GM21528 (cell line): Measurements from ENCODE around the gene CPN2.

Experiments used
- ATAC-seq: cut with Tn5 transposase; IDR thresholded peaks from one replicate; pipeline ENCODE4 v1.9.1; 2021; ENCODE audit warnings: mild to moderate bottlenecking, moderate library complexity; ENCODE audit not compliant: unreplicated experiment, low FRiP score

Gene CPN2

GRCh38 chr3:194315088-194315964, 35.8 kb downstream of the CPN2 start:
- ATAC-seq, result peak; percentile 87

DNA sequence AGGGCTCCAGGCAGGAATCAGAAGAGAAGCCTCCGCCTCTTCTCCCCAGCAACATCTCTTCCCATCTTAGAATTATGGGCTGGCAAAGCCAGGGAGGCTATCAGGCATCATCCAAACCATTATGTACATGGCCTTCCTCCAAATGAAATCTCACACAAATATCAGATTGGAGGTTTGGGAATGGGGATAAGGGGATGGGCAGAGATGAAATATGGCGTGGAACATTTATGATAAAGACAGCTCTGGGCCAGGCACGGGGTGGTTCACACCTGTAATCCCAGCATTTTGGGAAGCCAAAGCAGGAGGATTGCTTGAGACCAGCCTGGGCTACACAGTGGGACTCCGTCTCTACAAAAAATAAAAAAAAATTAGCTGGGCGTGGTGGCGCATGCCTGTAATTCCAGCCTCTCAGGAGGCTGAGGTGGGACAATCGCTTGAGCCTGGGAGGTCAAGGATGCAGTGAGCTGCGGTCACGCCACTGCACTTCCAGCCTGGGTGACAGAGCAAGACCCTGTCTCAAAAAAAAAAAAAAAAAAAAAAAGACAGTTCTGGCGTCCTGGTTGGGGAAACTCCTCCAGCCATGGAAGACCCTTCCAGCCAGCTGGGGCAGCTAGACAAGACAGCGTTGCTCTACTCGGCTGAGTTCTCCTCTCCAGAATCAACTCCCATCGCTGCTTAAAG, 36.6 kb downstream of the CPN2 start:
- ATAC-seq, result no peak

DNA sequence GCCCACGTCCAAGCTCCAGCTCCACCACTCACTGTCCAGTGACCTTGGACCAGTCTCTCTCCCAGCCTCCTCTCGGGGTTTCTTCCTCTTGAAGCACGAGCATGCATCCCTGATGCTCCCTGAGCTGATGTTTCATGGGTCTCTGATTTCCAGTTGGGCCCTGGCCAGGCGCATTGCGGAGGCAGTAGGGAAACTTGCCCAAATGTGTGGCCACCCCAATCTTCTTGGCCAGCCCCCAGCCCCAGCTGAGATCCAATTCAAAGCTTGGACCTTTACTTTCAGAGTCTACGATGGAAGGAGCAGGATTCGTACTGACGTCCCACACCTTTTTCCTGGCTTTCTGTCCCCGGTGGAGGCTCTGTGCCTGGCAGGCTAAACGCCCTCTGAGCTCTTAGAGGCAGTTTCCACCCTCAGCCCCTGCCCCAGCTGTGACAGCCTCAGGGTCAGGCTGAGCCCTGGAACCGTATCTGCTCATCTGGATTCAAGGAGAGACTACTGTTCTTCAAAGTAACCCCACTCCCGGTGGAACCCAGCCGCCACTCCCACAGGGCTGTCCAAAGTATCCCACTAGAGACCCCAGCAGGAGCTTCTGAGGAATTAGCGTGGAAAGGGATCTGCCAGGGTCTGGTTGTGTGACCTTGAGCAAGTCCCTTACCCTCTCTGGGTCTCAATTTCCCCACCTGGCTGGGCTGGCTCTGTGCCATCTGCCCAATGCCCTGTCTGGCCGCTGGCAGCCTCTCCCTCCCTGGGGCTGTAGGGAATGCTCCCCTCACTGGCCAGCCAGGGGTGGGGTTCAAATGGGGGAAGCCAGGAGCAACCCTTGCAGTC, 37.4 kb downstream of the CPN2 start:
- no peak for ATAC-seq

DNA sequence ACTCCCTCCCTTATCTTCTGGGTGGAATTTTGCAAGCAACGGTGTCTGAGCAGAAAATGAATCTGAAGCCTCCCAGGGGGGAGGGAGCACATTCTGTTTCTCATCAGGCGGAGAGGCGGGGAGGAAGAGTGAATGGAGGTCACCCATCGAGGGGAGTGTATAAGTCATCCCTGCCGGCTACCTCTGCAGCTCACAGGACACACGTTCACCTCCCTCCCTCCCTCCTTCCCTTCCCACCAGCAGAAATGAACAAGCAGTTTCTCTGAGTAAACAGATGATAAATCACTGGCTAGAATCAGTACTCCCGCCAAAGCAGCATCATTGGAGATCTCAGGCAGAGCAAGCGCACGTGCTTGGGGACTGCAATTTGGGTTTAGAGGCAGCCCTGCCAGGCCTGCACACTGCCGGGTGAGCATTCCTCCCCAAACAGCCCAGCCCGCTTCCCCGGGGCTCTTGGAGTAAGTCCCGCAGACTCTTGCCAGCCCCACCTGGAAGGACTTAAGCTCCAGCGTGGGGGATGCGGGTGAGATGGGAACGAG, 38.3 kb downstream of the CPN2 start:
- ATAC-seq, result no peak

DNA sequence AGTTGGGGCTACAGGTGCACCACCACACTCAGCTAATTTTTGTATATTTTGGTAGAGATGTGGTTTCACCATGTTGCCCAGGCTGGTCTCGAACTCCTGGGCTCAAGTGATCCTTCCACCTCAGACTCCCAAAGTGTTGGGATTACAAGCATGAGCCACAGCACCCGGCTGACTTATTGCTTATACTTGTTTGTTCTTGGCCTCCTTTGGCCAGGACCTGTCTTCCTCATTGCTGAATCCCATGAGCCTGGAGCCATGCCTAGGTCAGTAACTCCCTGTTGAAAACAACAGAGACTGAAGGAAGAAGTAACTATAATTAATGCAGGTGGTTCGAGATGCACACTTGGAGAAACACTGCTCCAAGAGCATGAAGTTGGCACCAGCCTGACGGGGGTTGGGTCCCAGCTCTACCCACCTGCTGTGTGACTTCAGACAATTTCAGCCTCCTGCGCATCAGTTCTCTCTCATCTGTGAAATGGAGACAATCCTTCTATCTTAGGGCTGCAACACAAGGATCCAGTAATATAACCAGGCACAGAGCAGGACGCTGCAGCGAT, 38.9 kb downstream of the CPN2 start:
- ATAC-seq, result no peak

GRCh38 chr3:194311000-194311399, 40.1 kb downstream of the CPN2 start:
- no peak for ATAC-seq

- no peak for ATAC-seq
Measured at GRCh38 chr3:194310060-194310835, 40.9 kb downstream of the CPN2 start.

- no peak for ATAC-seq
Measured at GRCh38 chr3:194308601-194309449, 42.3 kb downstream of the CPN2 start.

GRCh38 chr3:194307849-194308248, 43.3 kb downstream of the CPN2 start:
- ATAC-seq, result no peak

- peak; percentile 52 for ATAC-seq
Measured at GRCh38 chr3:194306771-194307640, 44.1 kb downstream of the CPN2 start.

GRCh38 chr3:194306109-194306686, 44.9 kb downstream of the CPN2 start:
- ATAC-seq, result peak; percentile 41

DNA sequence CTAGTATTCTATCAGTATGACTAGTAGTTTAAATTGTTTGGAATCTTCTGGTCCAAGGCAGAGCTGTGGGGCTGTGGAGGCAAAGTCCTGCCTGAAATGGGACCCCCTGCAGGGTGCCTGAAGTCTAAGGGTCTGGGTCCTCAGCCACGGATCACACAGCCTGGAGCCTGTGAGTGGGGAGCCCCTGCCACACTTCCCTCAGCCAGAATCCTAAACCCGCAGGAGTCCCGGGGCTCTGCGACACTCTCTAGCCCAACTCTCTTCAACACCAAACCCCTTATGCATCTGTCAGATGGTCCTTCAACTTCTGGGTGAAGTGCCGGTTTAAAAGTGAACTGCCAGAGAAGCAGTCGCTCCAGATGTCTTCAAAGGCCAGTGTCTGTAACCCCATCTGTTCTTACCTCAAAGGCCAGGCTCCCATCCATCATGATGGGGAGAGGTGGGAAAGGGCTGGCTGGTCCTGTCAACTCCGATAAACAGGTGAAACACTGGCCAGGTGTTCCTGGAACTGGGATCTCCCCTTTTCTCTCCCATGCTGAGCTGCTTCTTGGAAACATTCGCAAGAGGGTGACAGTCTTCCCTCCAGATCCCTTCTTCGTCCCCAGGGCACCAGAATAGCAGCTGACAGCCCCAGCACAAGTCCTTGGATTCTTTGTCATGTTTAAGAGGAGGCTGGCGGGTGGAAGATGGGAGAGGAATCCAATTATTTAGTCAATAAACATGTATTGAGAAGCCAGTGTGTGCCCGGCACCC, 45.6 kb downstream of the CPN2 start:
- no peak for ATAC-seq

DNA sequence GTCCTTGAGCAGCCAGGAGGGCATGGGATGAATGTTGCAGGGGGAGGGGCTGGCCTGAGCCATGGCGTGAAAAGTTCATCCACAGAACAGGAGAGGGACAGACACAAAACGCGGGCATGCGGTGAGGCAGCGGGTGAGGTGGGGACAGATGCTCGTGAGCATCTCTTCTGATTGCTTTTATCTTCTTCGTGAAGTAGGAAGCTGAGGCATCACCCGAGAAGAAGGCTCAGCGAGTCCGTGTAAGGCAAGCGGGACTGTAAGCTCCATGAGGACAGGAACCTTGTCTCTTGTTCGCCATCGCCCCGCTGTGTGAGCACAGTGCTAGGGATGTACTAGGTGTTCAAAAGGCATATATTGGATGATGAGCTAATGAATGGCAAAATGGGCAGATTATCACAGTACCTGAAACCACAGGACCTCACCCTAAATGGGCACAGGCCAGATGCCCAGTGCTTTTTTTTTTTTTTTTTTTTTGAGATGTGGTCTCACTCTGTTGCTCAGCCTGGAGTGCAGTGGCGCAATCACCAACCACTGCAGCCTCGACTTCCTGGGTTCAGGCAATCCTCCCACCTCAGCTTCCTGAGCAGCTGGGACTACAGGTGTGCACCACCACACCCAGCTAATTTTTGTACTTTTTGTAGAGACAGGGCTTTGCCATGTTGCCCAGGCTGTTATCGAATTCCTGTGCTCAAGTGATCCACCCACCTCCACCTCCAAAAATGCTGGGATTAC, 46.8 kb downstream of the CPN2 start:
- no peak for ATAC-seq

DNA sequence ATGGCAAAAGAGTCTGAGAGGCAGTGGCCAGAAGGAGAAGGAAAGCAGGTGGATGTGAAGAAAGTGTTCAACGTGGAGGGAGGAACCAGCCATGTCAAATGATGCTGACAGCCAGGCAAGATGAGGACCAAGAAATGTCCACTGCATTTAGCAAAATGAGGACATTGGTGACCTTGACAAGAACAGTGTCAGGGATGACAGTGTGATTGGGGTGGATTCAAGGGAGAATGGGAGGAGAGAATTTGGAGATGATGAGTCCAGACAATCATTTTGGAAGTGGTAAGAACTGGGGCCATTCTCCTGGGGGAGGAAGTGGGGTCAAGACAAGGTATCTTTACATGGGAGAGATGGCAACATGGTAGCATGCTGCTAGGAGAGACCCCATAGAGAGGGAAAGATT, 47.4 kb downstream of the CPN2 start:
- no peak for ATAC-seq

- no peak for ATAC-seq
Measured at GRCh38 chr3:194301730-194302129, 49.4 kb downstream of the CPN2 start.

DNA sequence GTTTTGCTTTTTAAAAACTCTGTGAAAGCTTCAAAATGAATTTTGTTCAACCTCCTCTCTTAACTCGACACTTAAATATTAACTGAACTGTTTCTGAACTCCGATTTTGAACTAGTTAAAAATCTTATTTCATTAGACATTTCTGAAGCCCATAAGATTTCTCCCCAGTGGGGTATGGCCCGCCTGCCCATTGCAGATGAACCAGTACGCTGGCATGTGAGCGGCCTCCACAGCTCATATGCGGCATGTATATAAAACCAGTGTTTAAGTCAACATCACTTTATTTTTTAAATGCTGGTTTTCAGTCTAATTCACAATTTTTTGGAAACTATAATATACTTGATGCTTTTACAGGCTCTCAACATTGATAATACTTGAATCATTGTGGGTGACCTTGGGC, 50.2 kb downstream of the CPN2 start:
- ATAC-seq, result no peak
